ENCODE data around the gene AHDC1.
"Not testable (repeated sequence)": the region's sequence is repeated elsewhere in the genome, so short reads cannot be mapped to it uniquely, and the experiment has no call there.

AHDC1 gene

DNA sequence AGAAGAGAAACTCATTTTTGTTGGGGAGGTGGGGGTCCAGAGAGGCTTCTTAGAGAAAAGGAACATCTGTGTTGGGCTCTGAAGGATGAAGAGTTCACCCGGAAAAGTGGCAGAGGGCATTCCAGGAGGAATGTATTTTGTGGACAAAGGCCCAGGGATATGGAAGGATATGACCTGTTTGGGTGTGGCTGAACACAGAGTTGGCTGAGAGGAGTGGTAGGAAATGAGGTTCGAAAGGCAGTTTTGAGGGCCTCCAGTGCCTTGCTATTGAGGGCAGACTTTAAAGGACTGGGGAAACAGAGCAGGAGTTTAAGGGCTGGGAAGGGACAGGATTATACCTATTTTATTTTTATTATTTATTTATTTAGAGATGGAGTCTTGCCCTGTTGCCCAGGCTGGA is 86.6 kb downstream of the AHDC1 start:
- no peak for DNase-seq (ENCODE audit: low read depth)

- no peak for DNase-seq (ENCODE audit: low read depth)
These were observed 88.3 kb downstream of the AHDC1 start for GRCh38 chr1:27515626-27516025.

DNA sequence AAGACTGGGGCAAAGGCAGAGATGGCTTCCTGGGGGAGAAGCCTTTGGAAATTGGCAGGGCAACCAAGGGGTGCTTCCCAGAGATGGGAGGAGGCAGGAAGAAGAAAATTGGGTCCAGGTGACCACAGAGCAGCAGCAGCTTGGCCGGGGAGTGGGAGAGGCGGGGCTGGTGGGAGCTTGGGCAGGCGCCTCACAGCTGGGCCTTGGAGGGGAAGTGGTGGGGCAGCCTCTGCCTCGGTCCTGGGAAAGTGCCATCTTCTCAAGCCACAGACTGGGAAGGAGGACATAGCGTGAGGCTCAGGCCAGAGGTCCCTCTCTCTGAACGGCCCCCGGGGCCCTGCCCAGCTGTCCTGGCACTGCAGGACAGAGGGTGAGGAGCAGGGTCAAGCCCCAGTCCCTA is 90.0 kb downstream of the AHDC1 start:
- DNase-seq (ENCODE audit: low read depth): no peak

DNA sequence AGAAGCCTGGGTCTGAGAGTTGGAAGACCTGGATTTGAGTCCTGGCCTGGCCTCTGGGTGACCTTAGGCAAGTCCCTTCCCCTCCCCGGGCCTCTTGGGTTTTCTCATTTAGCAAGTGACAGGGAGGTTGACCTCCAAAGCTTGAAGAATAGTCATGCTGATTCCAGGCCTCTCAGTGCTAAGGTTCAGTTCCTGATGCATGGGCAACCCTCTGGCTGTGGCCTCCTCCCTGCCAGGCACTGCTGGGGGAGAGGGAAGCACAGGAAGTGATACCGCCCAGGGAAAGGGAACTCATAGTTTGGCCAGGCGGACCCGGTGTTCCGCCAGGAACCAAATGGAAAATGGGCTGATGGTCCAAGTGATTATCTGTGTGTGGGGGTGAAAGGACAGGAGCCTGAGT is 90.4 kb downstream of the AHDC1 start:
- DNase-seq (ENCODE audit: low read depth): no peak

DNA sequence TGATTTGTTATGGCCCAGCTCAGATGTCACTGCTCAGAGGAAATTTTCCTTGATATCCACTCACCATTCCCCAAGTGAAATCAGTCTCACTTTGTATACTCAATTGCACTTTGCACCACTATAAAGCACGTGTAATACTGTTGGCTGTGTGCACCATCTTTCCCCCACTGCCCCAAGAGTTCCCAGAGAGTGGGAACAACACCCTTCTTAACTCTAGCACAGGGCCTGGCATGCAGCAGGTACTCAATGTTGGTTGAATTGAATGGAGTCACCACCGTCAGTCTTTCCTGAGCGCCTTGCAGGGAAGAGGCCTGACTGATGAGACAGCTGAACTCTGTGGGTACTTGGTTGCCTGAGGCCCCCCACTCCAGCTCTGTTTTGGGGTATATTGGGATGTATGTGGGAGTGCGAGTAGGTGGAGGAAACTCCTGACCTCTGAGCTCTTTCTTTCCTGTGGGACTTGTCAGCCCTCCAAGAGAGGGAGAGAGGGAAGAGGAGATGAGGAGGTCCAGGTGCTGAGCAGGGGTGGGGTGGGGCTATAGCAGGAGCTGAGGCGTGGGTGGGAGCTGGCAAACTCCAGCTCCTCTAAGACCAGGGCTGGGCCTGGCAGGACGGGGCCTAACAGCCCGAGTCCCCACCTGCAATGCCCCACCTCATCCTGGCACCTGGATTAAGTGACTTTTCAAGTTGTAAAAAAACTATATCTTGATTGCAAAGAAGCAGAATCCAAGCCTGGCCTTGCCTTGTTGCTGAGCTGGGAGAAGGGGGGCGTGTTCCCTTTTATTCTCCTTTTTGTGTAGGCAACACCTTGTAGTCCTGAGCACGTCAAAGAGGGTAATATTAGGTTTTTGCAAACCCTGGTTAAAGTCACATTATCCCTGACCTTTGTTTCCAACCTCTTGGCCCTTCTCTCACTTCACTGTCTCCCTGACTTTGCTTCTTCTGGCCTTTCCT is 94.5 kb downstream of the AHDC1 start:
- no peak for DNase-seq (ENCODE audit: low read depth)

DNA sequence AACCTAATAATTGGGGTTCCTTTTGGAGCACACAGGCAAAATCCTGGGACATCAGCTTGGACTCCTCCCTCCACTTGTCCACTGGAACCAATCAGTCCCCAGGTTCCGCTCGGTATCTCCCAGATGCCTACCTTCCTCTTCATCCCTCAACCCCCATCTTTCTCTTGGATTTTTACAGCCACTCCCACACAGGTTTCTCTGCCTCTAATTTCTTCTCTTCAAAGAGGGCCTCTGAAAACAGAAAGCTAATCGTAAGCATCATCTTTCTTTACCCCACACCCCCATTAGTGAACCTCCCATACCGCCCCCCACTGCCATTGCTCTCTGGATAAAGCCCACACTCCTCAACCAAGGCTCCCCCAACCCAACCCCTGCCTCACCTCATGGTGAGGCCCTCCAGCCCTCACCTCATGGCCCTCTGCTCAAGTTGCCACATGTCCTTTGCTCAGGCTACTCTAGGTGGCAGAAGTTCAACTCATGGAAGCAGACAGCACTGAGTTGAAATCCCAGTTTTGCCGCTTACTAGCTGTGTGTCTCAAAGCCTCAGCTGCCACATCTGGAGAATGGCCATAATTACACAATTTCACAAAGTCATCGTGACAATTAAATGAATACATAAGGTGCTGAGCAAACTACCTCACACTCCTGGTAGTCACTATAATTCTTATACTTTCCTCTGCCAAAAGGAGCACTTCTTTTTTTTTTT is 95.8 kb downstream of the AHDC1 start:
- no peak for DNase-seq (ENCODE audit: low read depth)

GRCh38 chr1:27506703-27507102 is 97.2 kb downstream of the AHDC1 start:
- no peak for DNase-seq (ENCODE audit: low read depth)

DNA sequence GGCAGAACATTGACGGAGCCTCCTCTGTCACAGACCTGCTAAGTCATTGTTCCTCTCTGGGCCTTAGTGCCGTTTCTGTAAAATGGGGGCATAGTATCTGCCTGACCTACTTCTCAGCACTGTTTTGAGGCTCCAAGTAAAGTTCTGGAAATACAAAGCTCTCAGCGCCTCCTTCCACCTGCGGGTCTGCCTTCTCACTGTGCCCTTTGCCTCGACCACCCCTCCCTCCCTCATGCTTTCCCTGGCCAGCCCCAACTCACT is 98.6 kb downstream of the AHDC1 start:
- no peak for DNase-seq (ENCODE audit: low read depth)

DNA sequence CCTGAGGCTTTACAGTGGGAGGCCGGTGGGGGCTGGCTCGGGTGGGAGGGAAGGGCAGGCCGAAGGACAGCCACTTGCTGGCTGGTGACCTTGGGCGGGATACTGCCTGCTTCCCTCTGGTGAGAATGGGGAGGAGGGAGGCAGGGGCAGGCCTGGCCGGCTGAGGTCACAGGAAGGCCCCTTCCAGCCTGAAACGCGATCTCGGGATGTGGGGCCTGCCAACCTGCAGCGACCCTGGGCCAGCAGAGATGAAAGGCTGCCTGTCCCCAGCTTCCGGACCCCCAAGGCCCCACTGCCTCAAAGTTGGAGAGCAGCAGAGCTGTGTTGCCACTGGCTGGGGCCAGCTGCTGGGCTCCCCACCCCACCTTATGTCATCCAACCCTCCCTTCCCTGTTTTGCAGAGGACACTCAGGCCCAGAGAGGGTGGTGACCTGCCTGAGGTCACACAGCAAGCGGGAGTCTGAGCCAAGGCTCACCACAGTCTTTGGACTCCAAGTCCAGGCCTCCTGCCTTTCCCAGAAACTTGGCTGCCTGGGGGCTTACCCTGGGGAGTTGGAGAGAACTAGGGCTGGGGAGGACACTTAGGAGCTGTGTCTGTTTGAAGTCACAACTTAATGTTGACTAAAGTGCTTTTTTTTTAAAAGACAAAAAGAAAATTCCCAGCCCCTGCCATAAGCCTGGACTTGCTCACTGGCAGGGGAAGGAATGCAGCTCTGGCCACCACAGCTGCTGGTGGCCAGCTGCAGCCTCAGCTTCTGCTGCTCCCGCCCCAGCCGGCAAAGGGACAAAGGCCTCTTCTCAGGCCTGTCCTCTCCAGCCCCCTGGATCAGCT is 99.1 kb downstream of the AHDC1 start:
- DNase-seq (ENCODE audit: low read depth): no peak

DNA sequence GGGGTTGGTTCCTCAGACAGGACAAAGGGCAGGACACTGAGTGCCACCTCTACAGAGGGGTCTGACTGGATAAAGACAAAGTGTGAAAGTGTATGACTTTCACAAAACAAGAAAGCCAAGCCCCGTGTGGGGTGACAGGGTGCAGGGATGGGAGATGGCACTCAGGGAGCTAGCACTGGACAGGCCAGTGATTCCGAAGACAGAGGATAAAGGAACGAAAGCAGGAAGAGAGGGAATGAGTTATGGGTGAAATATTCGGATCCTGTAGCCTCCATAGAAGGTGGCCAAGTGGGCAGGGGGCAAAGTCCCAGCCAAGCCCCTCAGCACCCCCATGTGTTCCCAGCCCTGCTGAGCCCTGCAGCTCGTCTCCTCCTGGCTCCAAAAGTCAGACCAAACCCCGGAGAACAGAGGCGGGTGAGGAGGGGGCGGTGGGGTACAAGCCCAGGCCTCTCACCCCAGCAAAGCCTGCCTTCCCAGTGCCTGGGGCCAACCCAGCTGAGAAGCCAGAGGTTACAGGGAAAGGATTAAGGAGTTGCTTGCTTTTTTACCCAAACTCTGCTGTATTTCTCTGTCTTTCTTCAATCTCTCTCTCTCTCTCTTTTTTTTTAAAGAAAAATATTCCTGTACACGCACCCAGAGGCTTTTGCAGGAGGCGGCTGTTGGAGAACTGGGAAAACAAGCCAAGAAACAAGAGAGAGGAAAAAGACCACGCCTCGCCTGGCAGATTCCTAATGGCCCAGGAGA is 99.9 kb downstream of the AHDC1 start:
- no peak for DNase-seq (ENCODE audit: low read depth)

- DNase-seq (ENCODE audit: low read depth): no peak
These were observed 100.9 kb downstream of the AHDC1 start for GRCh38 chr1:27503033-27503432.

DNA sequence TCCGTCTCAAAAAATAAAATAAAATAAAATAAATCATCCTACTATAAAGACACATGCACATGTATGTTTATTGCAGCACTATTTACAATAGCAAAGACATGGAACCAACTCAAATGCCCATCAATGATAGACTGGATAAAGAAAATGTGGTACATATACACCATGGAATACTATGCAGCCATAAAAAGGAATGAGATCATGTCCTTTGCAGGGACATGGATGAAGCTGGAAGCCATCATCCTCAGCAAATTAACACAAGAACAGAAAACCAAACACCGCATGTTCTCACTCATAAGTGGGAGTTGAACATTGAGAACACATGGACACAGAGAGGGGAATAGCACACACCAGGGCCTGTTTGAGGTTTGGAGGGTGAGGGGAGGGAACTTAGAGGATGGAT is 102.8 kb downstream of the AHDC1 start:
- DNase-seq (ENCODE audit: low read depth): not testable (repeated sequence)

GRCh38 chr1:27499142-27499541 is 104.8 kb downstream of the AHDC1 start:
- DNase-seq (ENCODE audit: low read depth): no peak

- no peak for DNase-seq (ENCODE audit: low read depth)
These were observed 107.3 kb downstream of the AHDC1 start for GRCh38 chr1:27496604-27497155.

- DNase-seq (ENCODE audit: low read depth): no peak
These were observed 111.1 kb downstream of the AHDC1 start for GRCh38 chr1:27492796-27493195.

- no peak for DNase-seq (ENCODE audit: low read depth)
These were observed 111.9 kb downstream of the AHDC1 start for GRCh38 chr1:27491748-27492700.

- peak; percentile 97 for DNase-seq (ENCODE audit: low read depth)
These were observed 113.8 kb downstream of the AHDC1 start, which contains the start of gene WASF2 for GRCh38 chr1:27489973-27490741. TSS of gene WASF2 (minus strand) at chr1:27490167. CDS start at chr1:27428890, 61,277 bp downstream.

GRCh38 chr1:27489501-27489972 is 114.4 kb downstream of the AHDC1 start:
- DNase-seq (ENCODE audit: low read depth): no peak
